GM10266 (cell line): ENCODE results near the gene CNNM4.

ENCODE experiments used
- DNase-seq: peaks from one replicate; pipeline ENCODE4 v3.0.0; 2012; ENCODE audit errors: extremely low spot score
- TF ChIP-seq, protein P1 (sequence below): IDR thresholded peaks from 2 replicates; pipeline ENCODE4 v1.5.1; 2012; ENCODE audit warnings: mild to moderate bottlenecking, low read depth; ENCODE audit not compliant: control insufficient read depth, insufficient read depth; ENCODE audit errors: missing control alignments

CNNM4 gene

DNA sequence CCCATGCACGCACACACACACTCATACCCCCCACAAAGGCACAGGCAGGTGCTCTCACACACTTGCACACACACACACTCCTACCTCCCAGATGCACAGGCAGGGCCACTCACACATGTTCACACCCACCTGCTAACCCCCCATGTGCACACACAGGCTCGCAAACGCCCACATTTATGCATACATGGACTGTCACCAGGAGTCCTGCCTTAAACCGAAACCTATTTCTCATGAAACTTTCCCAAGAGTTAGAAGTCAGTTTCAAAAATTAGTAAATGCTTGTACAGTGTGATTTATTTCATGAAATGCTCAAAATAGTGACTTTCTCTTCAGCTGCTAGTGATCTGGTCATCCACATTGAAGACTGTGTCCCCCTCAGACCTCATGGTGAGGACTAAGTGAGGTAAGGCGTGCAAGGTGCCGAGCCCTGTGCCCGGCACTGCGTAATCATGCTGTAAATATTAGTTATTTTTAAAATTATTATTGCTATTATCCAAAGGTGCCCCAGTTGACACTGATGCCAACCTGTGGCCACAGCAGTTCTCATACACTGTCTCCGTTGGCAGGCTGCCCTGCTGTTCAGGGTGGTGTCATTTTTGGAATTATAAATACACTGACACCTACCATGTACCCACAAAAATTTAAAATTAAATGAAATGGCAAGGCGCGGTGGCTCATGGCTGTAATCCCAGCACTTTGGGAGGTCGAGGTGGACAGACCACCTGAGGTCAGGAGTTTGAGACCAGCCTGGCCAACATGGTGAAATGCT is 12.4 kb downstream of the CNNM4 start:
- TF ChIP-seq, protein P1, sequence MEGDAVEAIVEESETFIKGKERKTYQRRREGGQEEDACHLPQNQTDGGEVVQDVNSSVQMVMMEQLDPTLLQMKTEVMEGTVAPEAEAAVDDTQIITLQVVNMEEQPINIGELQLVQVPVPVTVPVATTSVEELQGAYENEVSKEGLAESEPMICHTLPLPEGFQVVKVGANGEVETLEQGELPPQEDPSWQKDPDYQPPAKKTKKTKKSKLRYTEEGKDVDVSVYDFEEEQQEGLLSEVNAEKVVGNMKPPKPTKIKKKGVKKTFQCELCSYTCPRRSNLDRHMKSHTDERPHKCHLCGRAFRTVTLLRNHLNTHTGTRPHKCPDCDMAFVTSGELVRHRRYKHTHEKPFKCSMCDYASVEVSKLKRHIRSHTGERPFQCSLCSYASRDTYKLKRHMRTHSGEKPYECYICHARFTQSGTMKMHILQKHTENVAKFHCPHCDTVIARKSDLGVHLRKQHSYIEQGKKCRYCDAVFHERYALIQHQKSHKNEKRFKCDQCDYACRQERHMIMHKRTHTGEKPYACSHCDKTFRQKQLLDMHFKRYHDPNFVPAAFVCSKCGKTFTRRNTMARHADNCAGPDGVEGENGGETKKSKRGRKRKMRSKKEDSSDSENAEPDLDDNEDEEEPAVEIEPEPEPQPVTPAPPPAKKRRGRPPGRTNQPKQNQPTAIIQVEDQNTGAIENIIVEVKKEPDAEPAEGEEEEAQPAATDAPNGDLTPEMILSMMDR, result no peak
- peak; percentile 57 for DNase-seq

DNA sequence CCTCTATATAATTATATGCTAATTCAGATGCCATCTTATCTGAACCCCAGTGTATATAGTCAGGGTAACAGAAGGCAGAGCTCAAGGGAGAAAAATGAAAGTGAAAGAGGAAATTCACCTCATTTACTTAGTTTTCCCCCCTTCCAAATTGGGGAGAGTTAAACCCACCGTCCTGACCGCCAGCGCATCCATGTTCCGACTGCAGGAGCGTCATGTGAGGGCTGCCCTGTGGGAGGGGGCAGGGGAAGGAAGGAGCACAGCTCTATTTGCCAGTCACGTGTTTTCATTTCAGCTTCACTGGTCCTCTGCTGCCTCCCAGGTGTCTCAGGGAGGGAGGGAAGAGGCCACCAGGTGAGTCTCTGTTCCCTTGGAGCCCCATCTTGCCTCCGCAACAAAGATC is 13.2 kb downstream of the CNNM4 start:
- TF ChIP-seq, protein P1, result no peak
- DNase-seq, result no peak

DNA sequence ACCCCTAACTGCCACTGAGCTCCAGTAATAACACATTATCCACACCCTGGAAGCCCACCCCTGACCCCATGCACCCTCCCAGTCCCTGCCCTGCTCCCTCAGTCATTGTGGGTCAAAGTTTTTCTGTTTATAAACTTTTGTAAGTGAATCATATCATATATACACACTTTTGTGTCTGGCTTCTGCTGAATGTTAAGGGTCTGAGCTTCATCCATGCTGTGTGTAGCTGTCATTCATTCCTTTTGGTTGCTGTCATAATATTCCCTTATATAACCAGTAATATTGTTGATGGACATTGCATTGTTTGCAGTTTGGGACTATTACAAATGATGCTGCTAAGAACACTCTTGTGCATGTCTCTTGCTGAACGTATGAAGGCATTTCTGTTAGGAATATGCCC is 14.5 kb downstream of the CNNM4 start:
- TF ChIP-seq, protein P1, result no peak
- no peak for DNase-seq

DNA sequence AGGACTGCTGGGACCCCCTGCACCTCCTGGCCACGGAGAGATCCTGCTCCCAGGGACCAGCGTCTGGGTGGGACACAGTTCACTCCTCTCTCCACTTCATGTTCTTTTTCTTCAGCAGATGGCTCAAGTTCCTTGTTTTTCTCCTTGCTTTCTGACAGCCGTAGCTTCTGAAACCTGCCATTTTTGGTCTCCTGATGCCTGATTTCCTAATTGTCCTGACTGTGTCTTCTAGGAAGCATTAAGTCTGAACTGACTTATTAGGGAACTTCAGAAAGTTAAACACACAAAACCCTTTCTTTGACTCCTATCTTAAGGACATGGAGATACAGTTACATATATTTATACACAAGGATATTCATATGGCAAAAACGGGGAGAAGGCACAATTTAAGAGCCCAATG is 22.7 kb downstream of the CNNM4 start:
- TF ChIP-seq, protein P1, result no peak
- no peak for DNase-seq

DNA sequence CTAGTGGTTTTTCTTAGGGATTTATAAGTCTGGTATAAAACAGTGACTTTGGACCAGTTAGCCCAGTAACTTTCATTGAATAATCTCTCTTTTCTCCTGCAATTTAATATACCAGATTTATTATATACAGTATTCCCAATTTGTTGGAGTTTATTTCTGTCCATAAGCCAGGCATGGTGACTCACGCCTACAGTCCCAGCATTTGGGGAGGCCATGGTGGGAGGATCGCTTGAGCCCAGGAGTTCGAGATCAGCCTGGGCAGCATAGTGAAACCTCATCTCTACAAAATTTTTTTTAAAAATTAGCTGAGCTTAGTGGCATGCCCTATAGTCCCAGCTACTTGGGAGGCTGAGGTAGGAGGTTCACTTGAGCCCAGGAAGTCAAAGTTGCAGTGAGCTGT is 26.7 kb downstream of the CNNM4 start:
- no peak for DNase-seq
- TF ChIP-seq, protein P1, result no peak

DNA sequence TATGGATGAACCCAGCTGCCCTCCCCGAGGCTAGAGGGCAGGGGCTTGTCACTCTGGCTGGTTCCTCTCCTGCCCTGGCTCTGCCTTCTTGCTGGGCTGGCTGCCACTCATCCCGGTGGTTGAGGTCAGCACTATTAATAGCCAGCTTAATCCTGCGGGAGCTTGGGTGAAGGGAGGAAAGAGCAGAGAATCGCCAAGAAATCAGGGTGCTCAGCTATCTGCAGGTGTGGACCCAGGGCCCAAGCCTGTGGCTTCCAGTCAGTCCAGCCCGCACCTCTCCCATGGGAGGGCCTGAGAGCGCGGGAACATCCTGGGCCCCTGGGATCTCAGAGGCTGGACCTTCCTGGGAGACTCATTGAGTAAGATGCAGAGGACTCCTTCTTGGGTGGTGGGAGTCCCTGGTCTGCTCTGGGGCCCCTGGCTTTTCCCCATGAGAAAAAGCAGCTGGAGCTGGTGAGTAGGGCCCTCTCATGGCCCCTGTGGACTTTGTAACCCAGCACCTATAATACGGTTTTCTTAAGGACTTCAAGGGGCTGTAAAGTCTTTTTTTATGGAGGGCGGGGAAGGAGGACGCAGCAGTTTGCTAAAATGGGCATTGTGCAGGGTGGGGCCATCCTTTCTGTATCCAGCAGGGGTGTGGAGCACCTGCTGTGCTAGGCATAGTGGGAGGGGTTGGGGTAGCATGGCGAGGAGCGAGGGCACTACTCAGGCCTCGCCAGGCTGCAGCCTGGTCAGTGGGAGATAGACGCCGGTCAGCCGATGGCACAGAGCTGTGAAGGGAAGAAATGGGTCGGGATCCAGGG is 27.9 kb downstream of the CNNM4 start:
- no peak for DNase-seq
- TF ChIP-seq, protein P1, result no peak

DNA sequence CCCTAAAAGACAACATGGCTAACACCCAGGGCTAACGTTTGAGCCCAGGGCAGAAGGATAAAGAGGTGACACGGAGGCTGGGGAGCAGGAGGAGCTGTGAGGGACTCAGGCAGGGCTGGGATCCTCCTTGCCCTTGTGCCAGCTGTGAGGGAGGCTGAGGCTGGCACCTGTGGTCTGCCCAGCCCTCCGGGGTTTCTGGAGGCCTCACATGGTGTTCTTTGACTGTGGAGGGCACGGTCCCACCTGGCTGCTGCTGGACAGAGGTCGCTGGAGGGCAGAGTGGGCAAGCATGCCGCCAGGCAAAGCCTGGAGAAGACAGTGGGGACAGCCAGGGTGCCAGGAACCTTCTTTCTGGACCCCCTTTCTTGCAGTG is 28.5 kb downstream of the CNNM4 start:
- DNase-seq, result no peak

More for the DNA sequence above, 28.5 kb downstream of the CNNM4 start:
- TF ChIP-seq, protein P1, result no peak
